Measurements from ENCODE around the gene PPM1B. TPM values are rescaled to one million over a fixed set of nuclear protein-coding genes. Genes with fewer than 3 reads are reported as not detected.

PPM1B gene
- total RNA-seq, 1 experiment from 2014 or later = 43.5 TPM

DNA sequence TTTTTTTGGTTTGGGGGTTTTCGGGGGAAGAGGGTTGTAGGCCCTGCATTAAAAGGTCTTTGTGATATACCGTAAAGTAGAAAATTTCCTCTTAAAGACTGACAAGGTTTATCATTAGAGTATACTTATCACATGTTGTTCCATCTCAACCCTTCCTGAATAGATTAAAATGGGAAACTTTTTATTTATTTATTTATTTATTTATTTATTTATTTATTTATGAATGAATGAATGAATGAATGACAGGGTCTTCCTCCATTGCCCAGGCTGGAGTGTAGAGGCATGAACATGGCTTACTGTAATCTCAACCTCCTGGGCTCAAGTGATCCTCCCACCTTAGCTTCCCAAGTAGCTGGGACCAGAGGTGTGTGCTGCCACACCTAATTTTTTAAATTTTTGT lies 58.1 kb downstream of the PPM1B start:
- POLR2A ChIA-PET (ENCODE audit: low non-redundant PET) = no interaction called here

DNA sequence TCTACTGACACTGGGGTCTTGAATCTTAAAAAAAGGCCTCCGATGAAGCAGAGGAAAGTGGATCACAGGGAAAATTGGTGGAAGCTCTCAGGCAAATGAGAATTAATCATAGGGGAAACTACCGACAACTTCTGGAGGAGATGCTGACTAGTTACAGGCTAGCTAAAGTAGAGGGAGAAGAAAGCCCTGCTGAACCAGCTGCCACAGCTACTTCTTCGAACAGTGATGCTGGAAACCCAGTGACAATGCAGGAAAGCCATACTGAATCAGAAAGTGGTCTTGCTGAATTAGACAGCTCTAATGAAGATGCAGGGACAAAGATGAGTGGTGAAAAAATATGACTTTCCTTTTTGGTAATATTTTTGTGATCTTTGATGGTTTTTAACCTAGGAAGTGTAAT lies 61.7 kb downstream of the PPM1B start:
- H3K27me3 ChIP-seq (replicated peaks; ENCODE audit: insufficient read depth, low read depth, low read length, poor library complexity) = no peaks in the 10 kb centered on the region
- BruUV-seq (replicated peaks) = no TSS peak
- no peaks in the 10 kb centered on the region for H3K36me3 ChIP-seq (ENCODE audit: insufficient read depth, low read length, poor library complexity, severe bottlenecking)
- TF ChIP-seq EZH2 (IDR thresholded peaks at IDR 0.05; ENCODE audit: borderline replicate concordance, low read depth, low read length, poor library complexity, severe bottlenecking) = no peak
- TF ChIP-seq, protein P1, sequence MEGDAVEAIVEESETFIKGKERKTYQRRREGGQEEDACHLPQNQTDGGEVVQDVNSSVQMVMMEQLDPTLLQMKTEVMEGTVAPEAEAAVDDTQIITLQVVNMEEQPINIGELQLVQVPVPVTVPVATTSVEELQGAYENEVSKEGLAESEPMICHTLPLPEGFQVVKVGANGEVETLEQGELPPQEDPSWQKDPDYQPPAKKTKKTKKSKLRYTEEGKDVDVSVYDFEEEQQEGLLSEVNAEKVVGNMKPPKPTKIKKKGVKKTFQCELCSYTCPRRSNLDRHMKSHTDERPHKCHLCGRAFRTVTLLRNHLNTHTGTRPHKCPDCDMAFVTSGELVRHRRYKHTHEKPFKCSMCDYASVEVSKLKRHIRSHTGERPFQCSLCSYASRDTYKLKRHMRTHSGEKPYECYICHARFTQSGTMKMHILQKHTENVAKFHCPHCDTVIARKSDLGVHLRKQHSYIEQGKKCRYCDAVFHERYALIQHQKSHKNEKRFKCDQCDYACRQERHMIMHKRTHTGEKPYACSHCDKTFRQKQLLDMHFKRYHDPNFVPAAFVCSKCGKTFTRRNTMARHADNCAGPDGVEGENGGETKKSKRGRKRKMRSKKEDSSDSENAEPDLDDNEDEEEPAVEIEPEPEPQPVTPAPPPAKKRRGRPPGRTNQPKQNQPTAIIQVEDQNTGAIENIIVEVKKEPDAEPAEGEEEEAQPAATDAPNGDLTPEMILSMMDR (conservative IDR thresholded peaks at IDR 0.05; ENCODE audit: low read depth, low read length) = no peak
- H3K9me3 ChIP-seq (ENCODE audit: low read depth, low read length, poor library complexity, severe bottlenecking) = no peaks in the 10 kb centered on the region
- no peak for DNase-seq (ENCODE audit: low spot score)
- H3K27ac ChIP-seq (ENCODE audit: low read depth, low read length, poor library complexity, severe bottlenecking) = no peak overlapping the region
- peaks cover 17% of the 10 kb centered on the region for H3K4me1 ChIP-seq (ENCODE audit: insufficient read depth, low read length, poor library complexity, severe bottlenecking)
- ChIA-PET POLR2A (ENCODE audit: low non-redundant PET) (no interaction called here), CTCF (no interaction called here)
- intact Hi-C loops (cut with micrococcal nuclease; ENCODE audit: unreplicated experiment) = no loop called here
- no peak overlapping the region for H3K4me3 ChIP-seq (ENCODE audit: low read depth, low read length, poor library complexity, severe bottlenecking)

More for the DNA sequence above, 58.1 kb downstream of the PPM1B start:
- intact Hi-C loops (cut with micrococcal nuclease; ENCODE audit: unreplicated experiment) = no loop called here
- Histone ChIP-seq H3K9me3 (ENCODE audit: low read depth, low read length, poor library complexity, severe bottlenecking) (no peaks in the 10 kb centered on the region), H3K27me3 (replicated peaks; ENCODE audit: insufficient read depth, low read depth, low read length, poor library complexity) (no peaks in the 10 kb centered on the region), H3K4me3 (ENCODE audit: low read depth, low read length, poor library complexity, severe bottlenecking) (no peak overlapping the region), H3K36me3 (ENCODE audit: insufficient read depth, low read length, poor library complexity, severe bottlenecking) (no peaks in the 10 kb centered on the region), H3K4me1 (ENCODE audit: insufficient read depth, low read length, poor library complexity, severe bottlenecking) (no peaks in the 10 kb centered on the region), H3K27ac (ENCODE audit: low read depth, low read length, poor library complexity, severe bottlenecking) (no peak overlapping the region)
- TF ChIP-seq, protein P1 (conservative IDR thresholded peaks at IDR 0.05; ENCODE audit: low read depth, low read length) = no peak
- TF ChIP-seq EZH2 (IDR thresholded peaks at IDR 0.05; ENCODE audit: borderline replicate concordance, low read depth, low read length, poor library complexity, severe bottlenecking) = no peak
- CTCF ChIA-PET = no interaction called here
- BruUV-seq (replicated peaks) = no TSS peak
- no peak for DNase-seq (ENCODE audit: low spot score)

DNA sequence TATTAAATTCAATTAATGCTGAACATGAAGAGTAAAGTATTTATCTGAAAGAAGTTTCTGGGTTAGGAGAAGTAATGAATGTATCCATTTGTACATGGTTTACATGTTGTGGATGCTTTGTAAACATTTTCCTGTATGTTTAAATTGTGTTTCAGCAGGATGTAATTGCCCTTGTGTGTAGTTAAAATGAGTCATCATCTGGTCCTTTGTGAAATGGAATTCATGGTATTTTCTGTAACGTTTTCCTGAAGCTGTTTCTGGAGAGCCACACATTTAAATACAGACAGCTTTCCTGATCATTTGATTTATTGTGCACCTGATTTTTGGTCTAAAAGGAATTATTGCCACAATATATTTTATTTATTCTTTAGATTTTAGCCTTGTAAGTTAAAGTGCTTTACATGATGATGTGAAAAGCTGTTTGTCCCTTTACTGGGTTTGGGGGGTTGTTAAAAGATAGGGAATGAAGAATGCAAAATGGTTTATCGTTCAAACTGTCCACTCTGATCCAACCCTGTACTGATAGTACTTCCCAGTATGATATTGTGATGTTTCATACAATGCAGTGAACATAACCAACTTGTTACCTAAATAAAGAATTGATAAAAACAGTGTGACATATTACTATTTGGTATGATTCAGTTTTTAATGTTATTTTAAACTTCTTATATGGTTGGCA lies 64.9 kb downstream of the PPM1B start:
- DNase-seq (ENCODE audit: low spot score) = peak; percentile 76
- BruUV-seq (replicated peaks) = TSS peak; percentile 11
- Histone ChIP-seq H3K27me3 (replicated peaks; ENCODE audit: insufficient read depth, low read depth, low read length, poor library complexity) (no peaks in the 10 kb centered on the region), H3K4me1 (ENCODE audit: insufficient read depth, low read length, poor library complexity, severe bottlenecking) (peaks cover 17% of the 10 kb centered on the region), H3K9me3 (ENCODE audit: low read depth, low read length, poor library complexity, severe bottlenecking) (no peaks in the 10 kb centered on the region), H3K36me3 (ENCODE audit: insufficient read depth, low read length, poor library complexity, severe bottlenecking) (no peaks in the 10 kb centered on the region), H3K4me3 (ENCODE audit: low read depth, low read length, poor library complexity, severe bottlenecking) (no peak overlapping the region), H3K27ac (ENCODE audit: low read depth, low read length, poor library complexity, severe bottlenecking) (no peak overlapping the region)
- ChIA-PET POLR2A (ENCODE audit: low non-redundant PET) (no interaction called here), CTCF (no interaction called here)
- intact Hi-C loops (cut with micrococcal nuclease; ENCODE audit: unreplicated experiment) = no loop called here
- TF ChIP-seq EZH2 (IDR thresholded peaks at IDR 0.05; ENCODE audit: borderline replicate concordance, low read depth, low read length, poor library complexity, severe bottlenecking) = no peak
- TF ChIP-seq, protein P1 (conservative IDR thresholded peaks at IDR 0.05; ENCODE audit: low read depth, low read length) = no peak

Data from A673 (cell line).